ENCODE measurements around the gene KIF17.
"Not testable (repeated sequence)": the region's sequence is repeated elsewhere in the genome, so short reads cannot be mapped to it uniquely, and the experiment has no call there.

Gene KIF17

GRCh38 chr1:20726932-20727745 is 9.3 kb upstream of the KIF17 start:
- FAIRE-seq: no peak

DNA sequence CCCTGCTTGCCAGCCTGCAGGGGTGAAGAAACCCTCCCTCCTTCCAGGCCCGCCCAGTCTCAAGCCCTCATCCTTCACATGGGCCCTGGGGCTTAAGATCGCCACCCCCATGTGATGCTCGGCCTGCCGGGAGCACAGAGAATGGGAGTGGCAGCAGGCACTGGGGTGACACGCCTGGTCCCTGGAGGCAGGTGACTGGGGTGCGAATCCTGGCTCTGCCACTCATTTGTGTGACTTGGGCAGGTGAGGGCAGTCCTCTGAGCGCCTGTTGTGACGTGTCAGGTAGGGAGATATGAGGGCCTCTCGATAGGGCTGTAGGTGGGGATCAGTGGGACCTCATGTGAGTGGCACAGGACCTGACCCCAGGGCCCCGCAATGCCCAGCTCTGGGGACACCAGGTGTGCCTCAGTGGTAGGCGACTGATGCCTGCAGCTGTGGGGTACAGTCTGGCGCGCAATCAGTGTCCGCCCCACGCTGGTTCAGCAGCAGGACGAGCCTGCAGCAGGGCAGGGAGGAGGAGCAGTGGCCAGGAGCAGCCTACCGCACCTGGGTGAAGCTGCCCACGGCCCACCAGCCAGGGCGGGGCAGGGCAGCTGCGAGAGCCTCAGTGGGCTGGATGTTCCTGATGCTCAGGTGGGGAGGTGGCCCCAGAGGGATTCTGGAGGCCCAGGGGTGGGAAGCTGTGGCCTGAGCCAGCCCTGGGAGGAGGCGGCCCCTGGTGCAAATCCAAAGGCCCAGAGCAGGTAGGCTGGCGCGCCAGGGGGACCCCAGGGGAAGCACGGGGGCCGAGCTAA is 8.5 kb upstream of the KIF17 start:
- no peak for FAIRE-seq

GRCh38 chr1:20725189-20726117 is 7.6 kb upstream of the KIF17 start:
- FAIRE-seq: no peak

- no peak for FAIRE-seq
Measured at GRCh38 chr1:20724364-20725188, 6.8 kb upstream of the KIF17 start.

DNA sequence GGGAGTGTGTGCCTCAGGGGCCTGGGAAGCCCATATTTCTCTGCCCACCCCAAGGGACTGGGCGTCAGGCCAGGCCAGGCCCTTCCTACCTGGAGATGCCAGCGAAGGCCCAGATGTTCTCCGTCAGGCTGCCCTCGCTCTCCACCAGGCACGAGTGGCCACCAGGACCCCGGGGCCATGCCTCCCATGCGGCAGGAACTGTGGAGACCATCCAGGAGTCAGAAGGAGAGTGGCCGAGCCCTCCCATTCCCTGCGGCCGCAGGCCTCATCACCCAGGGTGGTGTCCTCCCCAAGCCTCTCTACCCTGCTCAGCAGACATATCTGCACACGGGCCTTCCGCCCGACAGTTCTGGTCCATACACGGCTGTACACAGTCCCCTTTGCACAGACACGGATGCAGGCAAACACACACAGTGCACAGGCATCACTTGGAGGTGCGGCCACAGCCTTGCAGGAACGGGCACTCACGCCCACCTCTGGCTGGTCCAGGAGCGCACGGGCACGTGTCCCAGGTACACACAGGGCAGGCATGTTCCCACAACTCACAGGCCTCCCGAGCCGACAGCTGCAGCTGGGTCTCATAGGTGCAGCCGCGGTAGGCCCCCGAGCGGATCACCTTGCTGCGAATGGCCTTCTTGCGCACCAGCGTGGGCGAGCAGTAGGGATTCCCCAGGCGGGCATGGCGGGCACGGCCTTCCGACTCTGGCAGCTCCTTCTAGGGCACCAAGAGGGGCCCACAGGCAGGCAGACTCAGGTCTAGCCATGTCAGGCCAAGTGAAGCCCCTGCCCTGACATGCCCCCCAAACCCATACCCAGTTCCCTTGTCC is 5.9 kb upstream of the KIF17 start:
- no peak for FAIRE-seq

DNA sequence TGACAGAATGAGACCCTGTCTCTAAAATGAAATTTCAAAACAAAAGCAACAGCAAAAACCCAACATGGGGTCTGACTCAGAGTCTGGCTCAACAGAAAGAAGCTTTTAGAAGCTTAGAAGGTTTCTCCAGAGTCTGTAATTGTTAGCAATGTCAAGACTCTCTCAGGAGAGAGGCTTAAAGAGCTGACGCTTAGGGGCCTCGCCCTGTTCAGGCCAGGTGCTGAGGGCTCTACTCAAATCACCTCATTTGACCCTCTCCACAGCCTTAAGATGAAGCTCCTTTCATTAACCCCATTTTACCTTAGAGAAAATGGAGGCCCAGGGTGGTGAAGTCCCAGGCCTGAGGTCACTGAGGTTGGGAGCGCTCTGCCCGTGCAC is 5.3 kb upstream of the KIF17 start:
- FAIRE-seq: no peak

DNA sequence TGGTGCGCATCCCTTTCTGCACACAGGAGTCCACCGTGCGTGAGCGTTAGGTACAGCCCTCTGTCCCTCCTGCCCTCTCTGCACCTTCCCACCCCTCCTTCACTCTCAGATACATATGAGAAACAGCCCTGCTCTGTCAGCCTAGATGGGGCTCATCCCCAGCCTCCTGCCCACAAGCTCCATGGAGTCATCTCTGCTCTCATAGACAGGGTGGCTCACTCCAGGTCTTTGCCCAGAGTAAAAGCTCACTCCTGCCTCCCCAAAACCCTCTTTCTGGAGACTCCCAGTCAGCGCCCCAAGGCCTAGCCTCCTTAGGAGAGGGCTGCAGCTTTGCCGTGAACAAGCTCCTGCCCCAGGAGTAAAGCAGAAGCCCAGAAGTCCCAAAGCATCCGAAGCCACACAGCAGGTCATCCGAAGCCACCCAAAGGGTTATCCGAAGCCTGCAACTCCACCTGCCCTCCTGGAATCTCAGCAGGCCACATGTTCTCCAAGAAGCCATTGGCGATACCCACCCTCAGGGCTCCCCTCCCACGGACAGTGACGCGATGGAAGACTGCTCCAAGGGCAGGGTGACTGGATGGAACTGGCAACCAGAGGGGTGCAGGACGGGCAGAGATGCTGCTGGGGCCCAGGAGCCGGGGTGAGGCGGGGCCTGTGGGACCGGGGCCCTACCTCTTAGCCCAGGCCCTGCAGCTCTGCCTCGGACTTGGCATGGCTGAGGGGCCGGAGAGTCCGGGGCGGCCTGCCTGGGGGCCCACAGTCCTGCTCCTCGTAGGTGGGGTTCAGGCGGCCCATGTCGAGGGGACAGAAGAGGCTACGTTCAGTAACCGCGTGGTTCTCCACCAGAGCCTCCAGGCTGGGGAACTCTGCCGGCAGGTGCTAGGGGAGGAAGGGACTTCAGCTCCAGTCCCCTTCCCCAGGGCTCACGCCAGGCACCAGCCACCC is 3.6 kb upstream of the KIF17 start:
- FAIRE-seq: no peak

GRCh38 chr1:20720631-20721091 is 2.9 kb upstream of the KIF17 start:
- FAIRE-seq: no peak

DNA sequence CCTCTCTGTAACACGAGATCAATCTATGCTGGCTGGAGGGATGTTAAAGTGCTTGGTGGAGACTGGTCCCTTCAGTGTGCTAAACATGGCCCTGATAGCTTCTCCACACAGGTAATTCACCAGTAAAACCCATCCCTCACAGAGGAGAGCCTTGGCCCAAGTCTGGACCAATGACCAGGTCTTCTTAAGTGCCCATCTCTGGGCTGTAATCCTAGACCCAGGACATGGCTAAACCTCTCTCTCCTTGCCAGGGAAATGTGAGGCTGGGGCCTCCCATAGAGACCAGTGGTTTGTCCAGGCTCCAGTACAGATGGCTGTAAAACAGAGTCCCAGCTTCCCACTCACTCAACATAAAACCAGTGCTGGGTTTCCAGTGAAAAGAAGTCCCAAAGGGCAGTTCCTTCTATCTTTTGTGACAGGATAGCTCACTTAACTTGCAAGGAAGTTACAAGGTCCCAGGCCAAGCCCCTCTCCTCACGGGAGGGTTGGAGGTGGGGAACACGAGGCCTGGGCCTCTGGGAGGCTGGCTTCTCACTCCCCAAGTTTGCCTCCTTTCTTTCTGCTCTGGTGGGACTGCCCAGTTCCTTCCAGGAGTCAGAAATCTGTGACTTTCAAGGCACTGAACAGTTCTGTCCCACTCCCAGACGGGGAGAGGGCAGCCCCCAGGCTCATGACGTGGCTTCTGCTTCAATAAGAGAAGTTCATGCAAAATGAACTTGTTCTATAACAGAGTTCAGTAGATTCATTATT is 2.2 kb upstream of the KIF17 start:
- no peak for FAIRE-seq

GRCh38 chr1:20719261-20719660 is 1.5 kb upstream of the KIF17 start:
- FAIRE-seq: no peak

DNA sequence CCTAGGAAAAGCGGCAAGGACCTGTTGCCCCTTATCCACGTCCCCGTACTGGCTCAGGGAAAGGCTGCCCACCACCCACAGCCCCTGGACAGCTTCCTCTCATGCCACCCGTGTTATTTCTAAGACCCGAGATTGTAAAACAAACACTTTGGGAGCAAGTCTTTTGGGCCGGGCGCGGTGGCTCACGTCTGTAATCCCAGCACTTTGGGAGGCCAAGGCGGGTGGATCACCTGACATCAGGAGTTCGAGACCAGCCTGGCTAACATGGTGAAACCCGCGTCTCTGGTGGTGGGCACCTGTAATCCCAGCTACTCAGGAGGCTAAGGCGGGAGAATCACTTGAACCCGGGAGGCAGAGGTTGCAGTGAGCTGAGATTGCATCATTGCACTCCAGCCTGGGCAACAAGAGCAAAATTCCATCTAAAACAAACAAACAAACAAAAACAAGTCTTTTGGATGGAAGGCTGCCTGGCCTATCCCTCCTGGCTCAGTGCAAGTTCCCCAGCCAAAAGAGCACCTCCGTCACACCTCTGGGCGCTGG is 606 bp upstream of the KIF17 start:
- not testable (repeated sequence) for FAIRE-seq

GRCh38 chr1:20716232-20716631 is 1.6 kb downstream of the KIF17 start:
- FAIRE-seq: no peak

DNA sequence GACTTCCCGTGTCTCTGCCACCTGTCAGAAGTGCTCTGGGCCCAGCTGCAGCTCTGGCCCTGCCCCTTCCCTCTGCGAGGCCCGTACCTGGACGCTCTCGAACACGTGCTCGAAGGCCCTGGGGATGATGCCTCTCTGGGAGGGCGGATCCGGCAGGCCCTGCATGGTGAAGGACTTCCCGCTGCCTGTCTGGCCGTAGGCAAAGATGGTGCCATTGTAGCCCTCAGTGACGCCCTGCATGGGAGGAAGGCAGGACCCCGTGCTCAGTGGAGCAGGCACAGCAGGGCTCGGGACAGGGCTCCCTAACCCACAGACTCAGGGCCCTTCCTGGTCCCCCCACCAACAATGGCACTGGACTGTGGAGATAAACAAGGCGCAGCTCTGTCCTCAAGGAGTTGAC is 2.4 kb downstream of the KIF17 start:
- no peak for FAIRE-seq

GRCh38 chr1:20713440-20713839 is 4.4 kb downstream of the KIF17 start:
- FAIRE-seq: no peak

DNA sequence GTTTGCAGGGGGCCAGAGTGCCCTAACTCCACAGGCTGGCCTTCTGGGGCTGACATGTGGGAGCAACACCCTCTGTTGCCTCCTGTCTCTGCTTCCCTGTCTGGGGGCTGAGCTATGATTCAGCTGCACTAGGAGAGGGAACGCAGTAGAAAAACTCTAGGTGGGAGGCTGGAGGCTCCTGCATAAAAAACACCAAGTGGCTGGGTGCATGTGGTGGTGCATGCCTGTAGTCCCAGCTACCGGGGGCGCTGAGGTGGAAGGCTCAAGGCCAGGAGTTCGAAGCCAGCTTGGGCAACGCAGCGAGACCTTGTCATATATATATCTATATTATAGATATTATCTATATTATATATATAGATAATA is 5.6 kb downstream of the KIF17 start:
- no peak for FAIRE-seq

- no peak for FAIRE-seq
Measured at GRCh38 chr1:20711285-20712214, 6.3 kb downstream of the KIF17 start.

DNA sequence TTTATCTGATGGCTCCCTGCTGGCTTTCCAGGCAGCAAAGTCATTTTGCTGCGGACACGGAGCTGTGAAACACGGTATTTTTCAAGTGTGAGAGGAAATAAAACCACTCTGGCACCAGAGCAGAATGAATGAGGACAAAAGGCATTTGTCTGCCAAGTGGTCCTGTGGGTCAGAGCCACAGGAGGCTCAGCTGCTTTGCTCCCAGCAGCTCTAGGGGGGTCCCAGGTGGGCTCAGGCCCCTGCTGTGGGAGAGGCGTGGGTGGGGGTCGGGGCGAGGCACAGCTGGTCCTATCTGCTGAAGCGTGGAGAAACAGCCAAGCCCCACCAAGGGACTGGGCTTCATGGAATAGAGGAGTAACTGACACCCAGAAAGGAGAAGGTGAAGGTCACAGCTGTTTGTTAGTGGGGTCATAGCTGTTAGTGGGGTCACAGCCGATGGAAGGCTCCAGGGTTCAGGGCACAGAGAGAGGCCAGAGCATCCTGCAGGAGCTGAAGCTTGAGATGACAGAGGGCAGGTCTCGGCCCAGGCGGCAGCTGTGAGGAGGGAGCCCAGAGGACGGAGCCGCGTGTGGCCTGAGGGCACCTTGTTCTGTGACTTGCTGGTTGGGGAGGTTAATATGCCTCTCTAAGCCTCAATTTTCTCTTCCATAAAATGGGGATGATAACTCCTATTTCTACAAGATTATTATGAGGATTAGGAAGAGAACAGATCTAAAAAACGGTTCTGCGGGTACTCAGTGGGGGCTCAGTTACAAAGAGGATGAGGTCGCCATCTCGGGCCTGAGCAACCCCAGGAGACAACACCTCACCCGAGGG is 7.1 kb downstream of the KIF17 start:
- FAIRE-seq: no peak
